Suppressor macrophage (primary cell): ENCODE data around the gene ZSWIM9.

ENCODE experiments used
- DNase-seq, 4 experiments: peaks; one replicate each; pipeline ENCODE4 v3.0.0-alpha.2; 2020 to 2022

Gene ZSWIM9

DNA sequence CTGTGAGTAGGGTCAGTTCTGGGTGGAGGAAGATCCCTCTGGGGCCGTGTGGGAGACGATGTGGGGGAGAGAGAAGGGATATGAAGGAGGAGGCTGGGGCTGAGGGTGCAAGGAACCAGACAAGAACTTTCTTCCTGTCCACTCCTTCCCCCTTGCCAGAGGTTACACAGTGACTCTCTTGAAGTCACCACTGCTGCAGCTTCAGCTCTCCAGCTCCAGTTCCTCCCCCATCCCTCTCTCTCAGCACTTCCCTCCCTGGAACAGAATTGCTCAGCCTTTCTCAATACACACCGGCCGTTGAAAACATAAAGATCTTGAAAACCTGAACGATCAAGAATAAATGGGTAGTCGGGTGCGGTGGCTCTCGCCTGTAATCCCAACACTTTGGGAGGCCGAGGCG is 5.1 kb downstream of the ZSWIM9 start:
- DNase-seq = peak in 1 of 4 experiments; percentile 30

DNA sequence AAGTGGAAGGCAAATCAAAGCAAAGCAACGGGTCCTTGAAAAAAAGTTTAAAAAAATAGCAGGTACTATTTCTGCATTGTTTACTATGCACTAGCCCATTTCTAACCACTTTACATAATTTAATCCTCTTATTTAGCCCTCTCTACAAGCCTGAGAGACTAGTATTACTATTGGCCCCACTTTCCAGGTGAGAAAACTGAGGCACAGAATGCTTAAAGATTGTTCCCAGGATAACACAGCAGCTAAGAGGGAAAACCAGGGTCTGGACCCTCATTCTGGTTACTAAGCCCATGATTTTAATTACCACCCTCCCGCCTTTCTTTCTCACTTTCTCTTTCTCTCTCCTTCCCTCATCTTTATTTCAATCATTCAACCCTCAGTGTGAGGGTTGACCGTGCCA is 5.7 kb downstream of the ZSWIM9 start:
- DNase-seq = no peak

DNA sequence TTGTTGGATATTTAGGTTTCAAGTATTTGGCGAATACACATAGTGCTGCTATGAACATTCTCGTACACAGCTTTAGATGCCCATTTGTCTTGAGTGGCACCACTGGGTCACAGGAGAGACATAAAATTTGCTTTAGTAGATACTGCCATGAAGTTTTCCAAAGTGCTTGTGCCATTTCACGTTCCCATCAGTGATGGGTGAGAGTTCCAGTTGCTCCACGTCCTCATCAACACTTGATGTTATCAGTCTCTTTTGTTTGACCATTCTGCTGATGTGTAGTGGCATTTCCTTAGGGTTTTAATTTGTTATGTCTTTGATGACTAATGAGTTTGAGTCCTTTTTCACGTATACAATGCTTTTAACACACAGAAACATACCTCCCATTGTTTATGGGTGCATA is 11.0 kb downstream of the ZSWIM9 start:
- DNase-seq = no peak

DNA sequence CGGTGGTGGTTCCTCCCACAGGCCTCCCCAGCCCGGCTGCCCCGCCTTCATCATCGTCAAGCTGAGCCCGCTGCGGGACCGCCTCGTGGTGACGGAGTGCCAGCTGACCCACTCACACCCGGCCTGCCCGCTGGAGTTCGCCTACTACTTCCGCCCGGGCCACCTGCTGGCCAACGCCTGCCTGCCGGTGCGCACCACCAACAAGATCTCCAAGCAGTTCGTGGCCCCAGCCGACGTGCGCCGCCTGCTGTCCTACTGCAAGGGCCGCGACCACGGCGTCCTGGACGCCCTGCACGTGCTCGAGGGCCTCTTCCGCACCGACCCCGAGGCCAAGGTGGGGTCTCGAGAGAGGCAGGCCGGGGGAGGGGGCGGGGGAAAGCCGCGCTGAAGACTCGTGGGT is 12.0 kb downstream of the ZSWIM9 start:
- DNase-seq = no peak

DNA sequence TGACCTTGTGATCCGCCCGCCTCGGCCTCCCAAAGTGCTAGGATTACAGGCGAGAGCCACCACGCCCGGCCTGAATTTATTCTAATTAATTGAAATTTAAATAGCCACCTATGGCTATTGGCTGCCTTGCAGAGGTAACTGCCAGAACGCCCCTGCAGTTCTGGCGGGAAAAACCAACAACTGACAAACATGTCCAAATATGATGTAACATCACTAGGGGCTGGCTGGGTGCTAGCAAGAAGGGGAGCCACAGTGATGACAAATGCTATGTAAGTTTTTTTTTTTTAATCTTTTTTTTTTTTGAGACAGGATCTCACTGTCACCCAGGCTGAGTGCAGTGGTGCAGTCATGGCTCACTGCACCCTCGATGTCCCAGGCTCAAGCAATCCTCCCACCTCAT is 12.9 kb downstream of the ZSWIM9 start:
- DNase-seq = no peak

DNA sequence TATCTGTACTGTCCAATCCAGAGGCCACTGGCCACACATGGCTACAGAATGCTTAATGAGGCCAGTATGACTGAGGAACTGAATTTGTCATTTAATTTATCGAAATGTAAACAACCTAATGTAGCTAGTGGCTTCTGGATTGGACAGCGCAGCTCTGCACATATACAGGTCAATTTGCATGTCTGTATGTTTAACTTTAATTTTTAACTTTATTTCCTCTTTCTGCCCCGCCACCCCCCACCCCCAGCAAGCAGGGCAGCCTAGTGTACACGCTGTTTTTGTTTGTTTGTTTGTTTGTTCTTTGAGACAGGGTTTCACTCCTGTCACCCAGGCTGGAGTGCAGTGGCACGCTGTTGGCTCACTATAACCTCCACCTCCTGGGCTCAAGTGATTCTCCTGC is 15.5 kb downstream of the ZSWIM9 start:
- no peak for DNase-seq

DNA sequence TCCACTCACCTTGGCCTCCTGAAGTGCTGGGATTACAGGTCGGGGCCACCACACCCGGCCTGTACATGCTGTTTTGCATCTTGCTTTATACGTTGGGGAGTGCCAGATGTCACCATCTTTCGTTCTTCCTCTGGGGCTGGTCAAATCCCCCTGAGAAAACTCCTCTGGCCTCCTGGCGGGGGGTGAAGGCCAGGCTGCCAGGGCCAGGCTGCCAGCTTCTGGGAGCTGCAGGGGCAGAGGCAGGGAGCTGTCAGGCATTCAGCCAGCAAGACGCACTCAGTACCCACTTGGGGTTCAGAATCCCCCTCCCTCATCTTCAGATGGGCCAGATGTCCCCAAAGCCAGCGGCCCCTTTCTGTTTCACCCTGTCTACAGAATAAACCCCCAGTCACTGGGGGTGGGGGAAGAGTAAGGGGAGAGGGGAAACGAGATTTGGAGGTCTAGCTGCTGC is 16.1 kb downstream of the ZSWIM9 start:
- no peak for DNase-seq

DNA sequence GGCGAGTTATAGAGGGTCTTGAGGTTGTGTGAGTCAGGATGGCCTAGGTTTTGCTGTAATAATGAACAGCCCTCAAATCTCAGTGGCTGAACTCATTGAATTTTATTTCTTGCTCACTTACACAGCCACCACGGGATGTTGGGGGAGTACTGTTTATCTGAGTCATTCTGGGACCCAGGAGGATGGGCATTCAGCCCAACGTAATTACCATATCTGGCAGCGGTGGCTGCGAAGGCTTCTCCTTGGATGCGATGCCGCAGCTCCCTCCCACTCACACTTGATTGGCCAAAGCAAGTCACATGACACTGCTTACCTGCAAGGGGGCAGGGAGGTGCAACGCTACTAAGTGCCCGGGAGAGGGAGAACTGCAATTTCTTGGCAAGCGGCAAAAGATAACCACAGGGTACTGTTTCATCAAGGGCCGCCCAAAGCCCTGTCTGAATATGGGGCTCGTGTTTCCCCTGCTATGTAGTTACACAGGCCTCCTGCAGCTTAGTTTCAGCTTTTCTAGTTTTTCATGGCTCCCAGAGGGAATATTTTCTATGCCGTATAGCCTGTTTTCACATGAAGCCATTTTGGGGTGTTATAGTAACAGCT is 19.9 kb downstream of the ZSWIM9 start:
- DNase-seq = peak in 1 of 4 experiments; percentile 20

DNA sequence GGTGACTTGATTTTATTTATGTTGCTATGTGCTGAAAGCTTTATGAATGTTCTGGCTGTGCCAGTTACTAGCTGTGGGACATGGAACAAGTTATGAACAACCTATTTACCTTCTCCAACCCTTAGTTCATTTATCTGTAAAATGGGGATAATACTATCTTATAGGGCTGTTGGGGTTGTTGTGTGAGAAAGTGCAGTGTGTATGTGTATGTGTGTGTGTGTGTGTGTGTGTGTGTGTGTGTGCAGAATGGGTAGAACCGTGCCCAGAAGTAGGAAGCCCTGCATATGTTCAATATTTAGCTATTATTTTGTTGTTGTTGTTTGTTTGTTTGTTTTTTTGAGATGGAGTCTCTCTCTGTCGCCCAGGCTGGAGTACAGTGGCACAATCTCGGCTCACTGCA is 20.4 kb downstream of the ZSWIM9 start:
- DNase-seq = no peak

DNA sequence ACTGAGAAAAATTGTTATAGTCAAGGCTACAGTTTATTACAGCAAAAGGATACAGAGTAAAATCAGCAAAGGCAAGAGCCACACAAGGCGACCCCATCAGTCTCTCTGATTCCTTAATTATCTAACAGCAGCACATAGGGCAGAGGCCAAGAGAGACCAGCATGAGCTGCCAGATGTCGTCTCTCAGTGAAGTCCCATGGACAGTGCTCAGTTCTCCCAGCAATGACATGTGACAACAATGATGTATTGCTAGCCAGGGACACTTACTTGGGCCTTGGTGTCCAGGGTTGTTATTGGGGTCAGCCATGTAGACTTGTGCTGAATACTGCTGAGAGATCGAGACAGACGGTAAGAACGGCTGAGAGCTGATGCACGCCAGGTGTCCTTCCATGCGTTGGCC is 22.3 kb downstream of the ZSWIM9 start:
- no peak for DNase-seq

DNA sequence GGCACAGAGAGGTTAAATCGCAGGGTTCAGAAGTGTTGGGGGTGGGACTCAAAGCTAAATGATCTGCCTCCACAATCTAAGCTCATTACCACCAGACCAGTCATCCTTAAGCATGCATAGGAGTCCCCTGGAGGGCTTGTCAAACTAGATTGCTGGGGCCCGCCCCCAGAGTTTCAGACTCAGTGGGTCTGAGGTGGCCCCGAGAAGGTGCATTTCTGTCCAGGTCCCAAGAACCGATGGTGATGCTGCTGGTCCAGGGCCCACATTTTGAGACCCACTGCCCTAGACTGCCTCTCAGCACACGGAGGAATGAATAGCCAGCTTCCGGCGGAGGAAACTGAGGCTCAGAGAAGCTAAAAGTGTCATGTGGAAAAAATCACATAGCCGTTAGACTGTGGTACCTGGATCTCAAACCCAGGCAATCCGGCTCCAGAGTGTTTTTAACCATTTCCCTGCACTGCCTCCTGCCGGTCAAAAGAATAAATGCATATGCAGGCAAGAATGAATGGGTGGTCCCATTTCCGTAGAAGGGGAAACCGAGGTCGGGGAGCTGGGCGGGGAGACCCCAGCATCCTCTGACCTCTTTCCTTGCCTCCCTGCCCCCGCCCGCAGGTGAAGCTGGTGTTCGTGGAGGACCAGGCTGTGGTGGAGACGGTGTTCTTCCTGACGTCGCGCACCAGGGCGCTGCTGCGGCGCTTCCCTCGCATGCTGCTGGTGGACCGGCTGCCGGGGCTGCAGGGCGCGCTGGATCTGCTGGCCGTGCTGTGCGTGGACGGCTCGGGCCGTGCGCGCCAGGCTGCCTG is 23.8 kb downstream of the ZSWIM9 start:
- DNase-seq = peak; percentile 11 to 48 (median 28)

DNA sequence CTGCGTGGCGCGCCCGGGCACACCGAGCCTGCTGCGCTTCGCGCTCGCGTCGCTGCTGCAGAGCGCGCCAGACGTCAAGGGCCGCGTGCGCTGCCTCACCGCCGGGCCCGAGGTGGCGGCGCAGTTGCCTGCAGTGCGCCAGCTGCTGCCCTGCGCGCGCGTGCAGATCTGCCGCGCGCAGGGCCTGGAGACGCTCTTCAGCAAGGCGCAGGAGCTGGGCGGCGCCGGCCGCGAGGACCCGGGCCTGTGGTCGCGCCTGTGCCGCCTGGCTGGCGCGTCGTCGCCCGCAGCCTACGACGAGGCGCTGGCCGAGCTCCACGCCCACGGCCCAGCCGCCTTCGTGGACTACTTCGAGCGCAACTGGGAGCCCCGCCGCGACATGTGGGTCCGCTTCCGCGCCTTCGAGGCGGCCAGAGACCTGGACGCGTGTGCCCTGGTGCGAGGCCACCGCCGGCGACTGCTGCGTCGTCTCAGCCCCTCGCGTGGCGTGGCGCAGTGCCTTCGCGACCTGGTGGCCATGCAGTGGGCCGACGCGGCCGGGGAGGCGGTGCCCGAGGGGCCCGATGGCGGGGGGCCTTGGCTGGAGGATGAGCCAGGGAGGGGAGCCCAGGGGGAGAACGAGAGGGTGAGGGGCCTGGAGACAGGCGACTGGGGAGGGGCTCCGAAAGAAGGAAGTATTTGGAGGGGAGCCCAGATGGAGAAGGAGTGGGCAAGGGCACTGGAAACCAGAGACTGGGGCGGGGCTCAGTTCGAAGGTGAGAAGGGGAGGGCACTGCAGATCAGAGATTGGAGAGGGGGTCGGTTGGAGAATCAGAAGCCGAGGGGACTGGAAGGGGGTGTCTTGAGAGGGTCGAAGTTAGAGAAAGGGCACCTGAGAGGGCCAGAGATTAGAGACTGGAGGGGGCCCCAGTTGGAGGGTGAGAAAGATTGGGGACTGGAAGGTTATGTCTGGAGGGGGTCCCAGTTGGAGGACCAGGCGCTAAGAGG is 24.7 kb downstream of the ZSWIM9 start:
- no peak for DNase-seq

DNA sequence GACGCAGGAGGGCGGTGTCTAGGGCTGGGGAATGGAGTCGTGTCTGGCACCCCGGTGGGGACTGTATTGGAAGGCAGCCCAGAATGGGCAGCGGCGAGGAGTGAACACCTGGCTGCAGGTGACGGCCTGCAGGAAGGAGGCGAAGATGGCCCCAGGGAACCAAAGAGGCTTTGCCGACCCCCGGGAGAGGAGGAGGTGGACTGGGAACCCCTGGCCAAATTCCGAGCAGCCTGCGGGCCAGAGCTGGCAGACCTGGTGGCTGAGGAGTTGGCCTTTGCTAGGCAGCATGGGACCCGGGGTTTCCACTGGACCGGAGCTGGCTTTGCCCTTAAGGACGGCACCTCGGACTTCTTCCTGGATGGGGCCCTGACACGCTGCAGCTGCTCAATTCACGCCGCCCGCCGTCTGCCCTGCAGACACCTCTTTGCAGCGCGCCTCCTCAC is 25.9 kb downstream of the ZSWIM9 start:
- no peak for DNase-seq

DNA sequence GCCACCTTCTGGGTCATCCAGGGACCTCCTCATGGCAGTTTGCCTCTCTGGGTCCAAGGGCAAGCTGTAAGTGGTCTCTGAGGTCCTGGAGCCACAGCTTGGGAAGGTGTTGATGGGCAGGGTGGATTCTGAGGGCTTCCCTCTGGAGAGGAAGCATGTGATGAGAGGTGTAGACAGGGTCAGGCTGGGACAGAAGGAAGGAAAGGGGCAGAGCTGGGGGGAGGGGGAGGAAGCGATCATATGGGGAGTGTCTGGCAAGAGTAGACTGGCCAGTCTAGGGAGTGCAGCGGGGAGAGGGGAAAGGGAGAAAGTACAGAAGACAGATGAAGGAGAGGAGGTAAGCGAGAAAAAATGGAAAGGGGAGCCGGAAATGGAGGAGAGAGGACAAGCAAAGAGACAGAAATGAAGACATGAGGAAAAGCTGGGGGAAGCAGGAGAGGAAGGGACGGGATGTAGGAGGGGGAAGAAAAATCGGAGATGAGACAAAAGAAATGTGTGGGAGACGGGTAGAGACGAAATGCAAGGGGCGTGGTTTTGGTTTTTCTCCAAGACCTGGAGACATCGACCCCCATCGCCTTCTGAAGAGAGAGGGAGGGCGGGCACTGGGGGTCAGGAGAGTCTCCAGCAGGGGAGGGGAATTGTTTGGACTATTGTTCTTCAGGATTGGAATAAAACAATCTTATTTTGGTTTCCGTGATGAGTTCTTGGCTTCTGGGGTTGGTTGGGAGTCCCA is 26.6 kb downstream of the ZSWIM9 start:
- no peak for DNase-seq

DNA sequence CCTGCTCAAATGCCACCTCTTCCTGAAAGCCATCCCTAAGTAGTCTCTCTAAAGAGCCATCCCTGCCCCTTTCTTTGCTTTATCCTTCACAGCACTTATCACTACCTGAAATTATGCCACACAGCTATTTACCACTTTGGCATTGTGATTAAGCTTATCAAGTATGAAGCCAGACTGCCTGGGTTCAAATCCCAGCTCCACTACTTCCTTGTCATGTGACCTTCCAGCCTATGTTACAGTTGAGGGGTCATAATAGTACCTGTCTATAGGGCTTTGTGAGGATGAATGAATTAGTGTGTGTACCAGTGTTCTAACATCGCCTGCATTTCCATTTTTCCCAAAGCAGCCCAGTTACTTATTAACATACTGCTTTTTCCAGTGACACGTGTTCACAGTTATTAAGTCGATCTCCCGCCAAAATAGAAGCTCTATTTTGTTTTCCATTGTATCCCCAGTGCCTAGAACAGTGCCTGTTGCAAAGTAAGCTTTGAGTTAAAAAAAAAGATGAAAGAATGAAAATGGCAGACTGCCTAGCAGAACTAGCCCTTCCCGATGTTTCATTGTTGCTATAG is 32.8 kb downstream of the ZSWIM9 start:
- peak in 1 of 4 experiments; percentile 7 for DNase-seq

DNA sequence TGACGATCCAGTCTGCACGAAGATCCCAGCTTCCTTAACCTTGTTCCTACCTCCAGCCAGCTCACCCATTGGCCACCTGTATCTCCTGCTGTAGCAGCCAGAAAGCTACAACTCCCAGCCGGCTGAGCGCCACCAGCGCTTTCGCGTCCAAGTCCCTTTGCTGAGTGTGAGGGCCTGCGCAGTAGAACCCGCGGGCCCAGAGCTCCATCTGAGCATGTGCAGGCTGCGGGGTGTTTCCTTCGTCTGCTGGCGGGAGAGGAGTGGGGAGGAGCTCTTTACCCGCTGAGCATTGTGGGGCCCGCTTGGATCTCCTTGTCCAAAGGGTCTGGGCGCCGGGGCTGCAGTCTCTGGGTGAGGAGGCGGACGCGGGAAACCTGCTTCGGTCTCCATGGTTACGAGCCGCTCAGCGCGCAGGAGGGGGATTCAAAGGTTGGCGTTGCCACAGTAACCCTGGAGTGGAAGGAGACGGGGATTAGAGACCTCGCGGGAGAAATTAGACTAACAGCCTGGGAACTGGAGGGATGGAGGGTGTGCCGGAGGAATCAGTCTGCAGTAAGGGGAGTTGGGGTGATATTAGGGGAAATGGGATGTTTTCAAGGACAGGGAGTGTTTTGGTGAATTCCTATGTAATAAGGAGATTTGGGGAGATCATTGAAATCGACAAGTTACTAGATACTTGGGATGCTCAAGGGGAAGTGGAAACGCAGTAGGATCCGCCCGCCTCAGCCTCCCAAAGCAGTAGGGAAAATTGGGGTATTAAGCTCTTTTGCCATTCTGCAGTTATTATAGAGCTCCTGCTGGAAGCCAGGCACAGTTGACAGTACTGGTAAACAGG is 33.5 kb downstream of the ZSWIM9 start:
- DNase-seq = peak; percentile 92 to 95 (median 94)

DNA sequence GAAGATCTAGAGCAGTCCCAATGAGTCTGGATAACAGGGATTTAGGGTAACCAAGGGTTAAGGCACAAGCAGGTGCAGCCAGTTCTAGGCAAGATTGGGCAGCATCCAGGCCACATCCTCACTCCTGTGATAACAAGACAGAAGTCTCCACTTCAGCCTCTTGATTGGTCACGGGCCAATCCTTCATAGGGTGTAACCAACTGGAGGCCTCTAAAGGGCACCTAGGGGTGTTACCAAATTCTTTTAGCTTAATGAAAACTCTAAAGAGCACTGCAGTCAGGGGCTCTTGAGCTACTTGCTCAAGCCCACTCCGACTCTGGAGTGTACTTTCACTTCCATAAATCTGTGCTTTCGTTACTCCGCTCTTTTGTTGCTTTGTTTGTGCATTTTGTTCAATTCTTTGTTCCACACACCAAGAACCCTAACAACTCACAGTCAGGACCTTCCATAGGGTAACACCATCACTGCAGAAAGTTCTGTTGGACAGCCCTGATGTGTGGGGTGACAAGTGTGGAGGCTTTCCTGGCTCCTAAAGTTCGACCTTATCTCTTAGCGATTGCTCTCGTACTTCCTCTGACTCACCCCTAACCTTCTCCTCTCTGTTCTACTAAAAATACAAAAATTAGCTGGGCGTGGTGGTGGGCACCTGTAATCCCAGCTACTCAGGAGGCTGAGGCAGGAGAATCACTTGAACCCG is 36.1 kb downstream of the ZSWIM9 start:
- DNase-seq = peak in 3 of 4 experiments; percentile 15 to 52 (median 41)

DNA sequence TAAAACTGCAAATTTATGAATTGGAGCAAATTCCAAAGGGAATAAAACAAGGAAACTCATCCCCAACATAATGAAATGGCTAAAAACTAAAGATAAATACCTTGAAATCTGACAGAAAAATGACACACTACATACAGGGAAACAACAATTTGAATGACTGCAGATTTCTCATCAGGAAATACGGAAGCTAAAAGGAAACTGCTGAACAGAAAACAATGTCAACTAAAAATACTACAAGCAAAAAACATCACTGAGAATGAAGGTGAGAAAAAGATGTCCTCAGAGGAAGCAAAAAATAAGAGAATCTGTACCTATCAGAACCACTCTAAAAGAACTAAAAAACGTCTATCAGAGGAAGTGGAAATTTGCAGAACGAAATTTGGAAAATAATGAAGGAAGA is 39.5 kb downstream of the ZSWIM9 start:
- no peak for DNase-seq

DNA sequence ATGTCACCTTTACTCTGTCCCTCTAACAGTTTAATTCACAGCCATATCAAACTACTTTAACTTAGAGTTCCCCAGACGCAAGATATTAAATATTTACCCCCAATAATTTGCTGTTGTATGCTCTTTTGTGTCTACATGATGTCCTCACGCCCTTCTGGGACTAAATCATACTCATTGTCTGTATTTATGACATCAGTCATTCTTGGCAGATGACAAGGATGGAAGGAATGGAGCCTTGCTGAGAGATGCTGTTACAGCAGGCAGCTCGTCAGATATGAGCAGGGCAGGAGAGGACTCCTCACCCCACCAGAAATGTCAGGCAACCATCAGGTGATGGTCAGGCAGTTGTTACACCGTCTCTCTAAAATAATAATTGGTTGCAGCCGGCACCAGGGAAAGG is 43.5 kb downstream of the ZSWIM9 start:
- DNase-seq = no peak

DNA sequence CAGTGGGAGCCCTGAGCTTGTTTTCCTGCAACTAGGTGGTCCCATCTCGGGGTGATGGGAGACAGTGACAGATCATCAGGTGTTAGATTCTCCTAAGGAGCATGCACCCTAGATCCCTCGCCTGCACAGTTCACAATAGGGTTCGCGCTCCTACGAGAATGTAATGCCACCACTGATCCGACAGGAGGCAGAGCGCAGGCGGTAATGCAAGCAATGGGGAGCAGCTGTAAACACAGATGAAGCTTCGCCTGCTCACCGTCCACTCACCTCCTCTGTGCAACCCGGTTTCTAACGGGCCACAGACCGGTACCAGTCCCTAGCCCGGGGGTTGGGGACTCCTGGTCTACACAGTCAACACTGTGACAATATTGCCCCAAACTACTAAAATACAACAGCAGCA is 46.5 kb downstream of the ZSWIM9 start:
- DNase-seq = no peak
